Measurements from ENCODE around the gene ALG14.
"Not testable (repeated sequence)": the region's sequence is repeated elsewhere in the genome, so short reads cannot be mapped to it uniquely, and the experiment has no call there.

ALG14 gene

DNA sequence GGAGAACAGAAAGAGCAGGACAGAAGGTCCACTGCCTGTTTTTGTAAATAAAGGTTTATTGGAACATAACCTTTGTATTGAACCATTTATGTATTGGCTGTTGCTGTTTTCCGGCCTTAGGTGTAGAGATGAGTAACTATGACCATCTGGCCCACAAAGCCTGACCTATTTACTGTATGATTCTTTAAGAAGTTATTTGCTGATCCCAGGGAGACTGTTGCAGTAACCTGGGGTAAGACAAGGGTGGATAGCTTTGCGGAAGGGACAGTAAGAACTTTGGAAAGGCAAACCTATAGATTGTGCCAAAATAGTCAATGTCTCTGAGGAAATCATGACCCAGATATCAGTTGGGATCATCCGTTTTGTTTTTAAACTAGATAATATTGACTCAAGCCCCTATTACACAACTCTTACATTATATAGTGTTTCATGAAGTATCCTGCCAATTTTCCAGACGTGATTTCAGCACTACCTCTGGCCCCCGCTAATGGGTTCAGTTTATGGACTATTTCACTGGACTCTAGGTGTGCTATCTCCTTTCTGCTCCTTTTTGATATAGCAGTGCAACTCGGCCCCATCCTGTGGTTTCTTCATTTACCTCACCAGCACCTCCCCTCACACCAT, 23.6 kb upstream of the ALG14 start:
- no peak overlapping the region for H3K4me3 ChIP-seq (ENCODE audit: low read length)
- TF ChIP-seq, protein P1, sequence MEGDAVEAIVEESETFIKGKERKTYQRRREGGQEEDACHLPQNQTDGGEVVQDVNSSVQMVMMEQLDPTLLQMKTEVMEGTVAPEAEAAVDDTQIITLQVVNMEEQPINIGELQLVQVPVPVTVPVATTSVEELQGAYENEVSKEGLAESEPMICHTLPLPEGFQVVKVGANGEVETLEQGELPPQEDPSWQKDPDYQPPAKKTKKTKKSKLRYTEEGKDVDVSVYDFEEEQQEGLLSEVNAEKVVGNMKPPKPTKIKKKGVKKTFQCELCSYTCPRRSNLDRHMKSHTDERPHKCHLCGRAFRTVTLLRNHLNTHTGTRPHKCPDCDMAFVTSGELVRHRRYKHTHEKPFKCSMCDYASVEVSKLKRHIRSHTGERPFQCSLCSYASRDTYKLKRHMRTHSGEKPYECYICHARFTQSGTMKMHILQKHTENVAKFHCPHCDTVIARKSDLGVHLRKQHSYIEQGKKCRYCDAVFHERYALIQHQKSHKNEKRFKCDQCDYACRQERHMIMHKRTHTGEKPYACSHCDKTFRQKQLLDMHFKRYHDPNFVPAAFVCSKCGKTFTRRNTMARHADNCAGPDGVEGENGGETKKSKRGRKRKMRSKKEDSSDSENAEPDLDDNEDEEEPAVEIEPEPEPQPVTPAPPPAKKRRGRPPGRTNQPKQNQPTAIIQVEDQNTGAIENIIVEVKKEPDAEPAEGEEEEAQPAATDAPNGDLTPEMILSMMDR (conservative IDR thresholded peaks at IDR 0.05; ENCODE audit: low read depth, low read length): no peak
- no peak for DNase-seq (ENCODE audit: low read depth)

DNA sequence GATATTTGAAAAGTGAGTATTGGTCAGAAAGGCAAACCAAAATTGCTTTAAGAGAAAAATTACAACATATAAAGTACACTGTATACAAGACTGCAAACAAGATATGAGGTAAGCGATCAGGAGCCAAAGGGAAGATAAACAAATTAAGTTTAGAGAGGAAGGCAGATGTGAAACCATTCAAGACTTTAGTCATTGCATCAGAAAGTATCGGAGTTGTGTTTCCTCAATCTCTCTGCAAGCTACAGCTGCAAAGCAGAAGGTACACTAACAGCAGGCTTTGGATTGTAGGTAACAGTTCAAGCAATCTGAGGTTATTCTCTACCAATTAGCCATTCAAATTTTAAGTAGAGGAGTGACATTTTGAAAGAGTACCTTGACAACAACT, 23.1 kb upstream of the ALG14 start:
- TF ChIP-seq, protein P1 (conservative IDR thresholded peaks at IDR 0.05; ENCODE audit: low read depth, low read length): no peak
- no peak for DNase-seq (ENCODE audit: low read depth)
- H3K4me3 ChIP-seq (ENCODE audit: low read length): no peak overlapping the region

DNA sequence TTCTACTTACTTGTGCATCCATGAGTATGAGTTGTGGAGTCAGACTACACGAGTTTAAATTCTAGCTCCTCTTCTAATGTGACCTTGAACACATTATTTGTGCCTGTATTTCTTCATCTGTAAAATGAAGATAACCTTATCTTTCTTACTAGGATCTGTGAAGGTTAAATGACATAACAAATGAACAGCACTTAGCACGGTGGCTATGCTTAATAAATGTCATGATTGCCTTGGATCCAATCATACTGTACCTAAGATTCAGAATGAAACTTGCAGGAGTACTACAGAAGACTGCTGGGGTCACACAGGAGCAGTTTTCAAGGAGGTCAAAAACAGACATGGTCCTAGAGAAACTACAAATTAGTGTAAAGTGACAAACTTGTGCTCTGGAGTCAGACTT, 22.2 kb upstream of the ALG14 start:
- TF ChIP-seq, protein P1 (conservative IDR thresholded peaks at IDR 0.05; ENCODE audit: low read depth, low read length): no peak
- no peak for DNase-seq (ENCODE audit: low read depth)

DNA sequence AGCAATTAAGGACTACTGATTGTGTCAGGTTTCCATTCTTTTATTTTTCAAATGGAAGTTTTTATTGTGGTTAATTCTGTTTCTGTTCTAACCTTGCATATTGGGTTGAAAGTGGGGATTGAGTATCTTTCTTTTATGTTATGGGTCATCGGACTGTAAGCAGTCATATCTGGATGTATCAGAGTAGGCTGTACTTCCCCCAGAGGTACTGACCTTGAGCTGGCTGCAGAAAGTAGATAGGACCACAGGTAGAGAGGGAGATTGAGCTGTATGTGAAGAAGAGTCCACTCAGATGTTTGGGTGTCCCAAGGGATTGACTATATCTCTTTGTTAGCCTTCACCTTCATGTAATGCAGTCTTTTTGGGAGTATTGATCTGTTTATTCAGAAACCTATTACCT, 20.5 kb upstream of the ALG14 start:
- no peak overlapping the region for H3K4me3 ChIP-seq (ENCODE audit: low read length)
- TF ChIP-seq, protein P1 (conservative IDR thresholded peaks at IDR 0.05; ENCODE audit: low read depth, low read length): no peak

More for the DNA sequence above, 22.2 kb upstream of the ALG14 start:
- no peak overlapping the region for H3K4me3 ChIP-seq (ENCODE audit: low read length)

DNA sequence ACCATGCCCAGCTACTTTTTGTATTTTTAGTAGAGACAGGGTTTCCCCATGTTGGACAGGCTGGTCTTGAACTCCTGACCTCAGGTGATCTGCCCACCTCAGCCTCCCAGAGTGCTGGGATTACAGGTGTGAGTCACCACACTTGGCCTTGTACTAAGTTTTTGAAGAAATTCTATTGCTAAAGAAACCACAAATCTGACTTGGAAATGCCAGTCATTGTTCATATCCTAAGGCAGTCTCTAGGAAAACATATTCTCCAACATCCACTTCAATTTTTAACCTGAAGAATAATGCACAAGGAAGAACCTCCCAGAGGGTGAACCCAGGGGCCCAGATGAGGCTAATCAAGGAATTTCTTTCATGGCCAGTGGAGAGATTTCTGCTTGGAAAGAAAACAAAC, 20.1 kb upstream of the ALG14 start:
- H3K4me3 ChIP-seq (ENCODE audit: low read length); DNase-seq (ENCODE audit: low read depth): not testable (repeated sequence)

More for the DNA sequence above, 20.5 kb upstream of the ALG14 start:
- DNase-seq (ENCODE audit: low read depth): no peak

DNA sequence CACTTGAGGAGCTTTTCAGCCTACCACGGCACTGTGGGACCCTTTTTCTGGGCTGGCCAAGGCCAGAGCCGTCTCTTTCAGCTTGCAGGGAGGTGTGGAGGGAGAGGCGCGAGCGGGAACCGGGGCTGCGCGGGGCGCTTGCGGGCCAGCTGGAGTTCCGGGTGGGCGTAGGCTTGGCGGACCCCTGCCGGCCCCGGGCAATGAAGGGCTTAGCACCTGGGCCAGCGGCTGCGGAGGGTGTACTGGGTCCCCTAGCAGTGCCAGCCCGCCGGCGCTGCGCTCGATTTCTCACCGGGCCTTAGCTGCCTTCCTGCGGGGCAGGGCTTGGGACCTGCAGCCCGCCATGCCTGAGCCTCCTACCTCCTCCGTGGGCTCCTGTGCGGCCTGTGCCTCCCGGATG, 18.5 kb upstream of the ALG14 start:
- H3K4me3 ChIP-seq (ENCODE audit: low read length); DNase-seq (ENCODE audit: low read depth): not testable (repeated sequence)

DNA sequence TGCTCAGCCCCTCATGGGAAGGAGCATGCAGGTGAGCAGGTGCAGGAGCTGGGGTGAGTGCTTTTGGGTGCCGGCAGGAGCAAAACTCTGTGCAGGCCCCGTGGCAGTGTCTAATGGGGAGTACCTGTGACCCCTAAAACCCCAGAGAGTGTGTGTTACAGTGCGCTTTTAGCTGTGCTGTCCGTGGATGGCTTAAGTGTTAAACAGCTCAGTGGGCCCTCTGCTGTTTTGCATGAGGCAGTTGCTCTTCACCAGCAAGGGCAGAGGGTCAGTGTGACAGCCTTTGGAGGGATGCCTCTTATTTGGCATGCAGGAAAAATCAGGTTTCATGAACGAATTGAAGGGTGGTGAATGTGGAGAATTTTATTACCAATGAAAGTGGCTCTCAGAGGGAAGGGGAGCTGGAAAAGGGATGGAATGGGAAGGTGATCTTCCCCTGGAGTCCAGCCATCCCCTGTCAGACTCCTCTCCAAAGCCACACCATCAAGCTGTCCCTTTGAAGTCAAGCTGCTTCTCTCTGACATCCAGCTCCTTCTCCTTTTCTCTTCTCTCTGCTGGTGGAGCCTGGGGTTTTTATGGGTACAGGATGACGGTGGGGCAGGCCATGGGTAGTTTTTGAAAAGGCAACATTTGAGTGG, 17.0 kb upstream of the ALG14 start:
- no peak for DNase-seq (ENCODE audit: low read depth)
- TF ChIP-seq, protein P1 (conservative IDR thresholded peaks at IDR 0.05; ENCODE audit: low read depth, low read length): no peak
- no peak overlapping the region for H3K4me3 ChIP-seq (ENCODE audit: low read length)

DNA sequence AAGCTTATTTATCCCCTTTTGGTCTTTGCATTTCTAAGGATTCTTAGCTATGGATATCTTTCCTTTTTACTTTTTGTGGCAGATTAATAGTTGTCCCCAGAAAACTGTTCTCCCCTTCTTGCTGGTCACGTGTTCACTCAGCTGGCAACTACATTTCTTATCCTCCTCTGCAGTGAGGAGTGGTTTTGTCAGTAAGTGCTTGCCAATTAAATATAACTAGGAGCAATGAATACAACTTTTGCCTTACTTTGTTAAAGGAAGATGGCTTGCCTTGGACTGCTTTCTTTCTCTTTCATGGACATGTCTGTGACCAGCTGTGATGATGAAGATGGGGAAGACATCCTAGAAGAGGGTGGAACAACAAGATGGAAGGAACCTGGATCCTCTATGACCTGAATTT, 15.6 kb upstream of the ALG14 start:
- DNase-seq (ENCODE audit: low read depth): no peak
- TF ChIP-seq, protein P1 (conservative IDR thresholded peaks at IDR 0.05; ENCODE audit: low read depth, low read length): no peak
- H3K4me3 ChIP-seq (ENCODE audit: low read length): no peak overlapping the region
